B cell (primary cell): Measurements from ENCODE around the gene WWP2. TPM values are rescaled to one million over a fixed set of nuclear protein-coding genes. Genes with fewer than 3 reads are reported as not detected.

Experiments
- ATAC-seq: fragments of 200-7000 bp; cut with Tn5 transposase; one replicate; pipeline ENCODE4 v1.10.0; 2021; ENCODE audit warnings: low read depth, mild to moderate bottlenecking, moderate number of reproducible peaks, moderate library complexity
- CTCF ChIA-PET: fragments of 350-600 bp; sonication (Branson Sonifier 250); formaldehyde crosslinking; loops from one replicate; lab custom pipeline; 2021; ENCODE audit warnings: antibody characterized with exemption, inconsistent platforms; lab: Charles Lee
- POLR2A ChIA-PET: fragments of 350-600 bp; sonication (Branson Sonifier 250); formaldehyde crosslinking; loops from one replicate; lab custom pipeline; 2021; ENCODE audit warnings: antibody characterized with exemption; lab: Charles Lee
- DNase-seq: peaks from one replicate; pipeline ENCODE4 v3.0.0; 2013
- H2AFZ ChIP-seq: 2 replicates; pipeline ENCODE4 v1.6.1; 2012; ENCODE audit warnings: mild to moderate bottlenecking, low read depth, low read length; ENCODE audit not compliant: insufficient read depth, poor library complexity, severe bottlenecking
- H3K27ac ChIP-seq, 2 donors: 1 replicate in 1 of 2; 2 replicates in 1 of 2; pipeline ENCODE4 v1.5.1; 2012 to 2013; ENCODE audit warnings: low read length in 2 of 2, mild to moderate bottlenecking in 2 of 2, moderate library complexity in 1 of 2
- H3K27me3 ChIP-seq, 4 experiments: fragments of 200-600 bp in 1 of 4; sonication (generic) in 1 of 4; replicated peaks in 1 of 4; 1 replicate in 2 of 4; 2 replicates in 2 of 4; pipeline versions ENCODE4 v1.6.1 to v1.7.0; 2013 to 2016; ENCODE audit warnings: low read length in 3 of 4, mild to moderate bottlenecking in 2 of 4, mixed read lengths in 1 of 4, moderate library complexity in 1 of 4; ENCODE audit not compliant: insufficient read depth in 4 of 4, control insufficient read depth in 3 of 4; ENCODE audit errors: control extremely low read depth in 1 of 4
- H3K36me3 ChIP-seq, 2 experiments: replicated peaks in 1 of 2; 1 replicate in 1 of 2; 2 replicates in 1 of 2; pipeline versions ENCODE4 v1.6.1 to v1.7.1; 2013; ENCODE audit warnings: low read length in 1 of 2; ENCODE audit not compliant: insufficient read depth in 2 of 2, control insufficient read depth in 1 of 2; ENCODE audit errors: control extremely low read depth in 1 of 2, extremely low read depth in 1 of 2
- H3K4me1 ChIP-seq, 2 donors: fragments of 200-600 bp in 1 of 2; sonication (generic) in 1 of 2; 1 replicate in 1 of 2; 2 replicates in 1 of 2; pipeline versions ENCODE4 v1.5.1 to v1.6.1; 2013 to 2017; ENCODE audit warnings: low read length in 2 of 2; ENCODE audit not compliant: control insufficient read depth in 2 of 2, insufficient read depth in 2 of 2
- H3K4me2 ChIP-seq: replicated peaks from 2 replicates; pipeline ENCODE3; 2012; ENCODE audit warnings: mild to moderate bottlenecking, low read depth, low read length; ENCODE audit not compliant: poor library complexity, severe bottlenecking
- H3K4me3 ChIP-seq, 5 experiments: fragments of 200-600 bp in 1 of 5; sonication (generic) in 1 of 5; 1 replicate in 3 of 5; 2 replicates in 2 of 5; pipeline versions ENCODE4 v1.5.1 to v1.7.0; 2011 to 2016; ENCODE audit warnings: low read length in 4 of 5, mild to moderate bottlenecking in 4 of 5, low read depth in 2 of 5, control low read depth in 1 of 5, moderate library complexity in 1 of 5; ENCODE audit not compliant: insufficient read depth in 1 of 5; ENCODE audit errors: control extremely low read depth in 1 of 5, extremely low read depth in 1 of 5
- H3K79me2 ChIP-seq: fragments of 200-600 bp; sonication (generic); one replicate; pipeline ENCODE4 v1.6.0; 2016; ENCODE audit warnings: low read length; ENCODE audit not compliant: control insufficient read depth, insufficient read depth
- H3K9ac ChIP-seq: fragments of 200-600 bp; sonication (generic); 2 replicates; pipeline ENCODE4 v1.6.1; 2017; ENCODE audit warnings: mild to moderate bottlenecking, low read length, moderate library complexity
- H3K9me3 ChIP-seq, 3 donors: one replicate each; pipeline versions ENCODE4 v1.6.1 to v1.7.1; 2013; ENCODE audit warnings: low read length in 2 of 3; ENCODE audit not compliant: control insufficient read depth in 2 of 3, insufficient read depth in 1 of 3; ENCODE audit errors: control extremely low read depth in 1 of 3
- H4K20me1 ChIP-seq: 2 replicates; pipeline ENCODE4 v1.6.0; 2012; ENCODE audit warnings: mild to moderate bottlenecking, low read length; ENCODE audit not compliant: insufficient read depth, control insufficient read depth, poor library complexity, severe bottlenecking
- H3K27ac Mint-ChIP-seq: one replicate; pipeline ENCODE4 v1.8.0; 2021; ENCODE audit warnings: mixed read lengths
- H3K27me3 Mint-ChIP-seq: one replicate; pipeline ENCODE4 v1.8.0; 2021; ENCODE audit warnings: mixed read lengths
- H3K4me1 Mint-ChIP-seq: one replicate; pipeline ENCODE4 v1.8.0; 2021; ENCODE audit warnings: mixed read lengths
- H3K4me3 Mint-ChIP-seq: one replicate; pipeline ENCODE4 v1.8.0; 2021; ENCODE audit warnings: mixed read lengths
- H3K9me3 Mint-ChIP-seq: one replicate; pipeline ENCODE4 v1.8.0; 2022; ENCODE audit warnings: mixed read lengths; ENCODE audit not compliant: insufficient read depth
- CTCF ChIP-seq: fragments of 200-600 bp; IDR thresholded peaks from one replicate; pipeline ENCODE4 v1.8.0; 2022; ENCODE audit warnings: antibody characterized with exemption, mild to moderate bottlenecking
- EZH2 ChIP-seq: IDR thresholded peaks from 2 replicates; pipeline ENCODE4 v1.6.1; 2012; ENCODE audit warnings: borderline replicate concordance, low read depth, mild to moderate bottlenecking, moderate library complexity, low read length; ENCODE audit not compliant: insufficient read depth, poor library complexity, severe bottlenecking
- WGBS: methylation state at CpG from one replicate; pipeline ENCODE4 v1.1.5; 2013; ENCODE audit warnings: missing lambda C conversion rate; ENCODE audit not compliant: insufficient coverage; 5-methylcytosine and 5-hydroxymethylcytosine counted together
- intact Hi-C: fragments of 100-400 bp; cut with micrococcal nuclease; formaldehyde crosslinking; loops from one replicate; pipeline ENCODE4 v1.10.0; 2022
- polyA plus RNA-seq: library from polyadenylated mRNA; depleted of rRNA; stranded (reverse); fragments of >200 nt; gene quantifications from 2 replicates; pipeline ENCODE4 v1.2.3, GENCODE V29; 2012
- total RNA-seq, 2 donors: library from RNA; stranded (reverse); fragments of 120-200 nt in 1 of 2; gene quantifications; 1 replicate in 1 of 2; 2 replicates in 1 of 2; pipeline versions ENCODE4 v1.2.3 to v1.2.4, GENCODE V29; 2013 to 2022

WWP2 gene
- total and polyA plus RNA-seq, 2 donors (not counting 1 experiment from before 2014, with no cell fraction given) = 33.4 to 105 TPM

- POLR2A ChIA-PET = no interaction called here
- H3K27ac Mint-ChIP-seq = no peak overlapping the region
- ATAC-seq (no peak), DNase-seq (no peak)
- H3K9me3 Mint-ChIP-seq = peaks cover 9% of the 10 kb centered on the region
- Histone ChIP-seq H2AFZ (no peak overlapping the region), H4K20me1 (peaks cover 27% of the 10 kb centered on the region), H3K4me3 (no peak overlapping the region), H3K4me2 (no peak overlapping the region), H3K27ac (no peak overlapping the region), H3K9me3 (peaks cover 3 to 17% (median 14%) of the 10 kb centered on the region in 3 donors), H3K9ac (no peak overlapping the region), H3K79me2 (peaks cover 79% of the 10 kb centered on the region), H3K36me3 (peaks cover 4 to 25% of the 10 kb centered on the region in 2 experiments), H3K27me3 (no peaks in the 10 kb centered on the region), H3K4me1 (peaks cover 27 to 35% of the 10 kb centered on the region in 2 donors)
- H3K4me3 Mint-ChIP-seq = no peak overlapping the region
- H3K4me1 Mint-ChIP-seq = peaks cover 41% of the 10 kb centered on the region
- intact Hi-C loops = no loop called here
- CTCF ChIA-PET = no interaction called here
- H3K27me3 Mint-ChIP-seq = no peaks in the 10 kb centered on the region
- TF ChIP-seq CTCF (no peak), EZH2 (no peak)
Observed at GRCh38 chr16:69775563-69775962, 13.4 kb downstream of the WWP2 start.

DNA sequence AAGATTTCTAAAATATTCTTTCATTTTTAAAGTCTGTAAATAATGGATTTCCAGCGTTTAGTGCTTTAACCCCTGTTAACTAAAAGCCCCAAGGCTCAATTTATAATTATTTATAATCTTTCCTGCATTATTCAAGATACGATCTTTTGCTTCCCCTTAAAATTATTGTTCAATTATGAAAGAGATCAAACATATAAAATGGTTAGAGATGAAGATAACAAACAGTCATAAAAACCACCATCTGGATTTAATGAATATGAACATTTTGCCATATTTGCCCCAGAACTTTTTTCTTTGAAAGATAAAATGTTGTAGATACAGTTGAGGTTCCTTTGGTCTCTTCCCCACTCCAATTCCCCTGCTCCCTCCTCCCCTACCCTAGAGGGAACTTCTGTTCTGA, 17.6 kb downstream of the WWP2 start:
- Histone ChIP-seq H3K79me2 (peaks cover 66% of the 10 kb centered on the region), H3K9me3 (peaks cover 4 to 14% (median 10%) of the 10 kb centered on the region in 3 donors), H3K36me3 (peaks cover 6 to 28% of the 10 kb centered on the region in 2 experiments), H3K4me1 (no peaks in the 10 kb centered on the region), H3K4me2 (no peak overlapping the region), H3K4me3 (no peak overlapping the region), H3K27ac (no peak overlapping the region), H3K27me3 (no peaks in the 10 kb centered on the region), H4K20me1 (no peaks in the 10 kb centered on the region), H3K9ac (no peak overlapping the region), H2AFZ (no peak overlapping the region)
- ChIA-PET POLR2A (no interaction called here), CTCF (no interaction called here)
- H3K9me3 Mint-ChIP-seq = peaks cover 9% of the 10 kb centered on the region
- intact Hi-C loops = no loop called here
- ATAC-seq (no peak), DNase-seq (no peak)
- no peak overlapping the region for H3K4me3 Mint-ChIP-seq
- no CpG with 5 or more reads among the region's 2 CpGs for WGBS
- peaks cover 6% of the 10 kb centered on the region for H3K4me1 Mint-ChIP-seq
- TF ChIP-seq CTCF (no peak), EZH2 (no peak)
- H3K27ac Mint-ChIP-seq = no peak overlapping the region
- no peaks in the 10 kb centered on the region for H3K27me3 Mint-ChIP-seq
